ENCODE results near the gene ZSCAN5A. TPM values are rescaled to one million over a fixed set of nuclear protein-coding genes. Genes with fewer than 3 reads are reported as not detected.

The ZSCAN5A gene
- total and polyA plus RNA-seq, 9 of the 15 experiments (the other 6 are each of a cell fraction or from before 2014, with no cell fraction given) = 5.8 to 15.3 (median 11.8) TPM

DNA sequence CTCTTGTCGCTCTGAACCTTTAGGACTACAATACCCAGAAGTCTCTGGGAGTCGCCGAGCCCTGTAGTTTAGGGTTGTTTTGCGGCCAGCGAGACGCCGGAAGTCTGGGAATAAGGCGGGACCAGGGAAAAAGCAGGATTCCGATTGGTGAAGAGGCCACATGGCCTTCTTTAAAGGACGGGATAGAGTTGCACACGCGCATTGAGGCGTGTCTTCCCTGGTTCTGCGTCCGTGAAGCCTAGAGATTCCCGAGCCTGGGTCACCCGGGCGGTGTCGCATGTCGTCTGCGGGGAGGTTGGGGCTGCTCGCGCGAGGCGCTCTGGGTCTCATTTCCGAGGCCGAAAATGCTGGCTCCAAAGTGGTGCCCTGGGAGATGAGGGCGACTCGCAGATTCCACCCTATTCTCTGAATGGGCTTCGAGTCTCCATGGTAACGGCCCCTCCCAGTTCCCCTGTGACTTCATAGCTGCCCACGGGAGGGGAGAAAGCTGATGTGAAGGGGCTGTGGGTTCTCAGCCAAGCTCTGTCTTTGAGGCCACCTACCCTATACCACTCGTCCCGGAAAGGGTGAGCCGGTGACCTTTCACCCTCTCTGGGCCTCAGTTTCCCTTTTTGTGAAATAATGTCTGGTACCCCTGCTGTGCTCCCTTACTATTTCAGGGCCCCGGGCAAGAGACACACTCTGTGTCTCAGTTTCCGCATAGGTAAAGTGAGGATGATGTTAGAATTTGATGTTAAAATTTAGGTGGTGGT is 614 bp upstream of the ZSCAN5A start (continued):
- no peak for TF ChIP-seq GTF2F1 (IDR thresholded peaks at IDR 0.05; ENCODE audit: low read depth, low read length)
- TF ChIP-seq KDM2B (CRISPR knock-in tag; IDR thresholded peaks at IDR 0.05) = no peak
- no peak for TF ChIP-seq ZKSCAN8 (CRISPR knock-in tag; IDR thresholded peaks at IDR 0.05)
- TF ChIP-seq DPF2 (IDR thresholded peaks at IDR 0.05) = no peak
- no peak for TF ChIP-seq ZNF41 (CRISPR knock-in tag; conservative IDR thresholded peaks at IDR 0.05)
- no peak for TF ChIP-seq RFX5 (IDR thresholded peaks at IDR 0.05; ENCODE audit: low read depth, low read length)
- TF ChIP-seq, protein P1, sequence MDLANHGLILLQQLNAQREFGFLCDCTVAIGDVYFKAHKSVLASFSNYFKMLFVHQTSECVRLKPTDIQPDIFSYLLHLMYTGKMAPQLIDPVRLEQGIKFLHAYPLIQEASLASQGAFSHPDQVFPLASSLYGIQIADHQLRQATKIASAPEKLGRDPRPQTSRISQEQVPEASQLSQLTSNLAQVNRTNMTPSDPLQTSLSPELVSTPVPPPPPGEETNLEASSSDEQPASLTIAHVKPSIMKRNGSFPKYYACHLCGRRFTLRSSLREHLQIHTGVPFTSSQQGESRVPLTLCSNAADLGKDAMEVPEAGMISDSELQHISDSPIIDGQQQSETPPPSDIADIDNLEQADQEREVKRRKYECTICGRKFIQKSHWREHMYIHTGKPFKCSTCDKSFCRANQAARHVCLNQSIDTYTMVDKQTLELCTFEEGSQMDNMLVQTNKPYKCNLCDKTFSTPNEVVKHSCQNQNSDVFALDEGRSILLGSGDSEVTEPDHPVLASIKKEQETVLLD (IDR thresholded peaks at IDR 0.05) = peak; percentile 78
- TF ChIP-seq, protein P2, sequence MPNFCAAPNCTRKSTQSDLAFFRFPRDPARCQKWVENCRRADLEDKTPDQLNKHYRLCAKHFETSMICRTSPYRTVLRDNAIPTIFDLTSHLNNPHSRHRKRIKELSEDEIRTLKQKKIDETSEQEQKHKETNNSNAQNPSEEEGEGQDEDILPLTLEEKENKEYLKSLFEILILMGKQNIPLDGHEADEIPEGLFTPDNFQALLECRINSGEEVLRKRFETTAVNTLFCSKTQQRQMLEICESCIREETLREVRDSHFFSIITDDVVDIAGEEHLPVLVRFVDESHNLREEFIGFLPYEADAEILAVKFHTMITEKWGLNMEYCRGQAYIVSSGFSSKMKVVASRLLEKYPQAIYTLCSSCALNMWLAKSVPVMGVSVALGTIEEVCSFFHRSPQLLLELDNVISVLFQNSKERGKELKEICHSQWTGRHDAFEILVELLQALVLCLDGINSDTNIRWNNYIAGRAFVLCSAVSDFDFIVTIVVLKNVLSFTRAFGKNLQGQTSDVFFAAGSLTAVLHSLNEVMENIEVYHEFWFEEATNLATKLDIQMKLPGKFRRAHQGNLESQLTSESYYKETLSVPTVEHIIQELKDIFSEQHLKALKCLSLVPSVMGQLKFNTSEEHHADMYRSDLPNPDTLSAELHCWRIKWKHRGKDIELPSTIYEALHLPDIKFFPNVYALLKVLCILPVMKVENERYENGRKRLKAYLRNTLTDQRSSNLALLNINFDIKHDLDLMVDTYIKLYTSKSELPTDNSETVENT (CRISPR knock-in tag; IDR thresholded peaks at IDR 0.05) = peak; percentile 46; the same call in 1 of the 2 replicates
- TF ChIP-seq, protein P3, sequence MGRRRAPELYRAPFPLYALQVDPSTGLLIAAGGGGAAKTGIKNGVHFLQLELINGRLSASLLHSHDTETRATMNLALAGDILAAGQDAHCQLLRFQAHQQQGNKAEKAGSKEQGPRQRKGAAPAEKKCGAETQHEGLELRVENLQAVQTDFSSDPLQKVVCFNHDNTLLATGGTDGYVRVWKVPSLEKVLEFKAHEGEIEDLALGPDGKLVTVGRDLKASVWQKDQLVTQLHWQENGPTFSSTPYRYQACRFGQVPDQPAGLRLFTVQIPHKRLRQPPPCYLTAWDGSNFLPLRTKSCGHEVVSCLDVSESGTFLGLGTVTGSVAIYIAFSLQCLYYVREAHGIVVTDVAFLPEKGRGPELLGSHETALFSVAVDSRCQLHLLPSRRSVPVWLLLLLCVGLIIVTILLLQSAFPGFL (CRISPR knock-in tag; IDR thresholded peaks at IDR 0.05) = no peak
- TF ChIP-seq NFE2L1 (tag; IDR thresholded peaks at IDR 0.05; ENCODE audit: borderline replicate concordance, low read depth) = no peak
- TF ChIP-seq DNMT1 (IDR thresholded peaks at IDR 0.05) = no peak
- TF ChIP-seq NCOA4 (IDR thresholded peaks at IDR 0.05; ENCODE audit: partially characterized antibody) = no peak
- TF ChIP-seq, protein P4, sequence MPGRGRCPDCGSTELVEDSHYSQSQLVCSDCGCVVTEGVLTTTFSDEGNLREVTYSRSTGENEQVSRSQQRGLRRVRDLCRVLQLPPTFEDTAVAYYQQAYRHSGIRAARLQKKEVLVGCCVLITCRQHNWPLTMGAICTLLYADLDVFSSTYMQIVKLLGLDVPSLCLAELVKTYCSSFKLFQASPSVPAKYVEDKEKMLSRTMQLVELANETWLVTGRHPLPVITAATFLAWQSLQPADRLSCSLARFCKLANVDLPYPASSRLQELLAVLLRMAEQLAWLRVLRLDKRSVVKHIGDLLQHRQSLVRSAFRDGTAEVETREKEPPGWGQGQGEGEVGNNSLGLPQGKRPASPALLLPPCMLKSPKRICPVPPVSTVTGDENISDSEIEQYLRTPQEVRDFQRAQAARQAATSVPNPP (IDR thresholded peaks at IDR 0.05; ENCODE audit: borderline replicate concordance, insufficient read depth, insufficient read length) = no peak
- no peak for TF ChIP-seq NFXL1 (CRISPR knock-in tag; IDR thresholded peaks at IDR 0.05)
- TF ChIP-seq, protein P5, sequence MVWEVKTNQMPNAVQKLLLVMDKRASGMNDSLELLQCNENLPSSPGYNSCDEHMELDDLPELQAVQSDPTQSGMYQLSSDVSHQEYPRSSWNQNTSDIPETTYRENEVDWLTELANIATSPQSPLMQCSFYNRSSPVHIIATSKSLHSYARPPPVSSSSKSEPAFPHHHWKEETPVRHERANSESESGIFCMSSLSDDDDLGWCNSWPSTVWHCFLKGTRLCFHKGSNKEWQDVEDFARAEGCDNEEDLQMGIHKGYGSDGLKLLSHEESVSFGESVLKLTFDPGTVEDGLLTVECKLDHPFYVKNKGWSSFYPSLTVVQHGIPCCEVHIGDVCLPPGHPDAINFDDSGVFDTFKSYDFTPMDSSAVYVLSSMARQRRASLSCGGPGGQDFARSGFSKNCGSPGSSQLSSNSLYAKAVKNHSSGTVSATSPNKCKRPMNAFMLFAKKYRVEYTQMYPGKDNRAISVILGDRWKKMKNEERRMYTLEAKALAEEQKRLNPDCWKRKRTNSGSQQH (CRISPR knock-in tag; IDR thresholded peaks at IDR 0.05) = no peak
- TF ChIP-seq, protein P6, sequence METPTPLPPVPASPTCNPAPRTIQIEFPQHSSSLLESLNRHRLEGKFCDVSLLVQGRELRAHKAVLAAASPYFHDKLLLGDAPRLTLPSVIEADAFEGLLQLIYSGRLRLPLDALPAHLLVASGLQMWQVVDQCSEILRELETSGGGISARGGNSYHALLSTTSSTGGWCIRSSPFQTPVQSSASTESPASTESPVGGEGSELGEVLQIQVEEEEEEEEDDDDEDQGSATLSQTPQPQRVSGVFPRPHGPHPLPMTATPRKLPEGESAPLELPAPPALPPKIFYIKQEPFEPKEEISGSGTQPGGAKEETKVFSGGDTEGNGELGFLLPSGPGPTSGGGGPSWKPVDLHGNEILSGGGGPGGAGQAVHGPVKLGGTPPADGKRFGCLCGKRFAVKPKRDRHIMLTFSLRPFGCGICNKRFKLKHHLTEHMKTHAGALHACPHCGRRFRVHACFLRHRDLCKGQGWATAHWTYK (CRISPR knock-in tag; IDR thresholded peaks at IDR 0.05) = no peak
- TF ChIP-seq, protein P7, sequence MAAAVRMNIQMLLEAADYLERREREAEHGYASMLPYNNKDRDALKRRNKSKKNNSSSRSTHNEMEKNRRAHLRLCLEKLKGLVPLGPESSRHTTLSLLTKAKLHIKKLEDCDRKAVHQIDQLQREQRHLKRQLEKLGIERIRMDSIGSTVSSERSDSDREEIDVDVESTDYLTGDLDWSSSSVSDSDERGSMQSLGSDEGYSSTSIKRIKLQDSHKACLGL (CRISPR knock-in tag; IDR thresholded peaks at IDR 0.05; ENCODE audit: borderline replicate concordance, poor library complexity, severe bottlenecking) = no peak
- no peak for TF ChIP-seq ZNF445 (CRISPR knock-in tag; IDR thresholded peaks at IDR 0.05; ENCODE audit: low read depth)

Data from K562 (cell line).